Stomach (tissue), 9 donors: Measurements from ENCODE around the gene IRF2BP2. TPM values are rescaled to one million over a fixed set of nuclear protein-coding genes. Genes with fewer than 3 reads are reported as not detected.

Experiments
- DNase-seq, 2 donors: peaks; one replicate each; pipeline versions ENCODE4 v3.0.0 to v3.0.0-alpha.2; 2013 to 2019
- H3K27ac ChIP-seq, 5 donors: fragments of 200-600 bp in 4 of 5; sonication (generic) in 4 of 5; one replicate each; pipeline ENCODE4 v1.5.1; 2013 to 2019; ENCODE audit warnings: mild to moderate bottlenecking in 1 of 5, moderate library complexity in 1 of 5
- H3K27me3 ChIP-seq, 3 donors: fragments of 200-600 bp; sonication (generic); one replicate each; pipeline ENCODE4 v1.5.1; 2017 to 2019; ENCODE audit warnings: mixed run types in 1 of 3
- H3K36me3 ChIP-seq, 4 donors: fragments of 200-600 bp; sonication (generic); 1 replicate in 3 of 4; 2 replicates in 1 of 4; pipeline ENCODE4 v1.5.1; 2016 to 2019
- H3K4me1 ChIP-seq, 4 donors: fragments of 200-600 bp; sonication (generic); one replicate each; pipeline ENCODE4 v1.5.1; 2016 to 2019
- H3K4me3 ChIP-seq, 4 donors: fragments of 200-600 bp; sonication (generic) in 3 of 4; one replicate each; pipeline ENCODE4 v1.5.1; 2016 to 2019; ENCODE audit warnings: mild to moderate bottlenecking in 1 of 4
- H3K9me3 ChIP-seq, 4 donors: fragments of 200-600 bp; sonication (generic); one replicate each; pipeline ENCODE4 v1.5.1; 2016 to 2019
- EP300 ChIP-seq: sonication (generic); formaldehyde crosslinking; IDR thresholded peaks from one replicate; pipeline ENCODE4 v1.6.1; 2017; ENCODE audit warnings: antibody characterized with exemption
- POLR2A ChIP-seq, 4 donors: fragments of 450-650 bp; IDR thresholded peaks; one replicate each; pipeline ENCODE4 v1.6.1; 2016; ENCODE audit warnings: antibody characterized with exemption in 4 of 4, control low read depth in 2 of 4, mild to moderate bottlenecking in 1 of 4, moderate library complexity in 1 of 4
- POLR2AphosphoS5 ChIP-seq, 3 donors: sonication (generic); formaldehyde crosslinking; IDR thresholded peaks; one replicate each; pipeline ENCODE4 v1.6.1; 2016; ENCODE audit warnings: antibody characterized with exemption in 3 of 3
- WGBS, 5 donors: extraction: QIAGEN DNeasy Blood & Tissue Kit in 3 of 5; methylation state at CpG; one replicate each; pipeline versions ENCODE4 v1.1.5 to v1.1.7; 2013 to 2018; 5-methylcytosine and 5-hydroxymethylcytosine counted together
- intact Hi-C: fragments of 100-400 bp; cut with DNase I; formaldehyde crosslinking; loops from one replicate; pipeline ENCODE4 v1.15.1; 2023; ENCODE audit warnings: low total_unique reads
- polyA plus RNA-seq, 3 donors: library from polyadenylated mRNA; stranded (reverse); fragments of 200-250 nt; gene quantifications; one replicate each; pipeline ENCODE4 v1.2.3, GENCODE V29; 2013
- total RNA-seq, 5 donors: library from RNA; depleted of rRNA; stranded (reverse); fragments of >200 nt; gene quantifications; one replicate each; pipeline versions ENCODE4 v1.1.0 to v1.2.3, GENCODE V29; 2014 to 2016
- TF ChIP-seq, protein P1 (sequence below), 7 experiments: fragments of 450-650 bp in 4 of 7; fragments of 200-600 bp in 3 of 7; sonication (generic) in 3 of 7; IDR thresholded peaks; one replicate each; pipeline ENCODE4 v1.5.1; 2016 to 2019; ENCODE audit warnings: antibody characterized with exemption in 7 of 7, control low read depth in 2 of 7, mild to moderate bottlenecking in 1 of 7
- donor health status: healthy with polysubstance abuse.
- donor health status: Bipolar disorder and iron deficiency.
- donor health status: healthy.

The IRF2BP2 gene
- total and polyA plus RNA-seq, 8 donors: 39.6 to 218 (median 63.1) TPM

GRCh38 chr1:234654002-234654733 lies 44.2 kb upstream of the IRF2BP2 start:
- TF ChIP-seq EP300 (no peak), POLR2AphosphoS5 (IDR thresholded peaks at IDR 0.05) (no peak), POLR2A (IDR thresholded peaks at IDR 0.05) (no peak)
- TF ChIP-seq, protein P1, sequence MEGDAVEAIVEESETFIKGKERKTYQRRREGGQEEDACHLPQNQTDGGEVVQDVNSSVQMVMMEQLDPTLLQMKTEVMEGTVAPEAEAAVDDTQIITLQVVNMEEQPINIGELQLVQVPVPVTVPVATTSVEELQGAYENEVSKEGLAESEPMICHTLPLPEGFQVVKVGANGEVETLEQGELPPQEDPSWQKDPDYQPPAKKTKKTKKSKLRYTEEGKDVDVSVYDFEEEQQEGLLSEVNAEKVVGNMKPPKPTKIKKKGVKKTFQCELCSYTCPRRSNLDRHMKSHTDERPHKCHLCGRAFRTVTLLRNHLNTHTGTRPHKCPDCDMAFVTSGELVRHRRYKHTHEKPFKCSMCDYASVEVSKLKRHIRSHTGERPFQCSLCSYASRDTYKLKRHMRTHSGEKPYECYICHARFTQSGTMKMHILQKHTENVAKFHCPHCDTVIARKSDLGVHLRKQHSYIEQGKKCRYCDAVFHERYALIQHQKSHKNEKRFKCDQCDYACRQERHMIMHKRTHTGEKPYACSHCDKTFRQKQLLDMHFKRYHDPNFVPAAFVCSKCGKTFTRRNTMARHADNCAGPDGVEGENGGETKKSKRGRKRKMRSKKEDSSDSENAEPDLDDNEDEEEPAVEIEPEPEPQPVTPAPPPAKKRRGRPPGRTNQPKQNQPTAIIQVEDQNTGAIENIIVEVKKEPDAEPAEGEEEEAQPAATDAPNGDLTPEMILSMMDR (IDR thresholded peaks at IDR 0.05): no peak
- no peaks in the 10 kb centered on the region for H3K36me3 ChIP-seq
- no peak overlapping the region for H3K4me3 ChIP-seq
- 90 to 99% (median 97%) methylated on average over 3 of the region's 3 CpGs for WGBS, 5 donors
- no peaks in the 10 kb centered on the region for H3K27me3 ChIP-seq
- intact Hi-C loops: no loop called here
- no peaks in the 10 kb centered on the region for H3K9me3 ChIP-seq
- no peak for DNase-seq
- peaks cover 12 to 26% (median 17%) of the 10 kb centered on the region in 4 donors for H3K4me1 ChIP-seq
- no peak overlapping the region for H3K27ac ChIP-seq

- no peaks in the 10 kb centered on the region for H3K27me3 ChIP-seq
- no peak overlapping the region for H3K27ac ChIP-seq
- H3K4me3 ChIP-seq: no peak overlapping the region
- WGBS, 5 donors: 69 to 82% (median 76%) methylated on average over 3 of the region's 3 CpGs
- TF ChIP-seq POLR2A (IDR thresholded peaks at IDR 0.05): no peak
- no peak for TF ChIP-seq POLR2AphosphoS5 (IDR thresholded peaks at IDR 0.05)
- no peak for TF ChIP-seq EP300
- TF ChIP-seq, protein P1 (IDR thresholded peaks at IDR 0.05): no peak
- no peaks in the 10 kb centered on the region for H3K36me3 ChIP-seq
- H3K4me1 ChIP-seq: peaks cover 0 to 16% (median 3%) of the 10 kb centered on the region in 4 donors
- H3K9me3 ChIP-seq: no peaks in the 10 kb centered on the region
- intact Hi-C loops: no loop called here
- no peak for DNase-seq
Observed at GRCh38 chr1:234649432-234650081, 39.6 kb upstream of the IRF2BP2 start.

DNA sequence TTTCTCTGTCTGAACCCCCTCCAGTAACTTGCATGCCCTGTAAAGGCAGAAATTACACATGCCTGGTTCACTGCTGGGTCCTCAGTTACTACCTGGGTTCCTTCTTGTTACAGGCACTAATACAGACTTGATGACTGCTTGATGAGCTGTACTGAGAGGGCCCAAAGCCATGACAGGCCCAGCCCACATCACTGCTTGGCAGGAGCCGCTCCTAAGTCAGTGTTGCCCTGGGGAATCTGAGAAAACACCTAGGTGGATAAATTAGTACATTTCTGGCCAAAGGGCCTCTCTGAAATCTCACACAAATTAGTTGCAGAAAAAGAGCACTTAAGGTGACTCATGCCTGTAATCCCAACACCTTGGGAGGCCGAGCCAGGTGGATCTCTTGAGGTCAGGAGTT lies 37.8 kb upstream of the IRF2BP2 start:
- TF ChIP-seq POLR2AphosphoS5 (IDR thresholded peaks at IDR 0.05) (no peak), EP300 (no peak), POLR2A (IDR thresholded peaks at IDR 0.05) (no peak)
- TF ChIP-seq, protein P1 (IDR thresholded peaks at IDR 0.05): no peak
- H3K4me1 ChIP-seq: peaks cover 0 to 29% (median 3%) of the 10 kb centered on the region in 4 donors
- no peak overlapping the region for H3K4me3 ChIP-seq
- DNase-seq: no peak
- intact Hi-C loops: no loop called here
- H3K9me3 ChIP-seq: no peaks in the 10 kb centered on the region
- no peaks in the 10 kb centered on the region for H3K27me3 ChIP-seq
- 83 to 93% (median 86%) methylated on average over 2 of the region's 2 CpGs for whole genome bisulfite sequencing, 5 donors
- no peaks in the 10 kb centered on the region for H3K36me3 ChIP-seq
- peak overlapping the region in 2 of 5 donors; percentile 25 to 32 for H3K27ac ChIP-seq

DNA sequence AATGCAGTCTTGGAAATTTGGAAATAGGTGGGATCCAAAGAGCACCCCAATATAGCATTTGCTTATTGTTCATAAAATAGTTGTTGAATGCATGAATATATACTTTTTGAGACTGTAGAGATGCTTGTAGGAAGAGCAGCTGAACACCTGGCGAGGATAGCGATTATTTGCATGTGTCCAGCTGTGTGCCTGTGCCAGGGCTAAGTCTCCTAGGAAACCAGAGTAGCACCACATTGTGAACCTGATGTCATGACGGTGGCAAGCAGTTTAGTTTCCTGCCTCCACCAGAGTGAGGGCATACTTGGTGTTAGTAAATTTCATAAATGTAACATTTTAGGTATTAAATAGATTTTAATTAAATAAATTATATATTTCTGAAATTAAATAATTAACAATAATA lies 37.3 kb upstream of the IRF2BP2 start:
- Histone ChIP-seq H3K9me3 (no peaks in the 10 kb centered on the region), H3K27me3 (no peaks in the 10 kb centered on the region), H3K4me3 (no peak overlapping the region), H3K27ac (peak overlapping the region in 1 of 5 donors; percentile 25), H3K4me1 (peaks cover 0 to 30% (median 3%) of the 10 kb centered on the region in 4 donors), H3K36me3 (no peaks in the 10 kb centered on the region)
- intact Hi-C loops: no loop called here
- TF ChIP-seq POLR2A (IDR thresholded peaks at IDR 0.05): no peak
- no peak for TF ChIP-seq EP300
- no peak for TF ChIP-seq POLR2AphosphoS5 (IDR thresholded peaks at IDR 0.05)
- TF ChIP-seq, protein P1 (IDR thresholded peaks at IDR 0.05): no peak
- 86 to 90% (median 86%) methylated on average over 3 of the region's 3 CpGs for WGBS, 5 donors
- peak in 1 of 2 donors; percentile 61 for DNase-seq
